Activated naive CD8-positive, alpha-beta T cell treated with anti-CD3 and anti-CD28 coated beads, Interleukin-2, amount 50 U/mL, for 24 hours (primary cell): ENCODE data around the gene LRTM2.
"Not testable (repeated sequence)": the region's sequence is repeated elsewhere in the genome, so short reads cannot be mapped to it uniquely, and the experiment has no call there.

Source experiments
- ATAC-seq: fragments of 150-1000 bp; cut with Tn5 transposase; one replicate; pipeline ENCODE4 v1.10.0; 2021
- DNase-seq: peaks from one replicate; pipeline ENCODE4 v3.0.0; 2021
- H3K27ac Mint-ChIP-seq: one replicate; pipeline ENCODE4 v1.8.0; 2021; ENCODE audit warnings: mild to moderate bottlenecking, mixed read lengths
- H3K27me3 Mint-ChIP-seq: one replicate; pipeline ENCODE4 v1.8.0; 2021; ENCODE audit warnings: mixed read lengths
- H3K36me3 Mint-ChIP-seq: one replicate; pipeline ENCODE4 v1.8.0; 2021; ENCODE audit warnings: low read depth, mixed read lengths
- H3K4me1 Mint-ChIP-seq: one replicate; pipeline ENCODE4 v1.8.0; 2021; ENCODE audit warnings: mixed read lengths
- H3K4me3 Mint-ChIP-seq: one replicate; pipeline ENCODE4 v1.8.0; 2021; ENCODE audit warnings: mild to moderate bottlenecking, moderate library complexity, mixed read lengths
- H3K9me3 Mint-ChIP-seq: one replicate; pipeline ENCODE4 v1.8.0; 2021; ENCODE audit warnings: mixed read lengths

Gene LRTM2

GRCh38 chr12:1814266-1814665 lies 6.1 kb upstream of the LRTM2 start:
- H3K4me3 Mint-ChIP-seq: no peak overlapping the region
- no peaks in the 10 kb centered on the region for H3K9me3 Mint-ChIP-seq
- H3K27ac Mint-ChIP-seq: no peak overlapping the region
- H3K27me3 Mint-ChIP-seq: peaks cover 4% of the 10 kb centered on the region
- no peak for DNase-seq
- H3K4me1 Mint-ChIP-seq: peaks cover 13% of the 10 kb centered on the region
- ATAC-seq: no peak
- no peaks in the 10 kb centered on the region for H3K36me3 Mint-ChIP-seq

GRCh38 chr12:1815108-1815507 lies 5.3 kb upstream of the LRTM2 start:
- Mint-ChIP-seq H3K36me3 (no peaks in the 10 kb centered on the region), H3K9me3 (no peaks in the 10 kb centered on the region), H3K27ac (no peak overlapping the region), H3K27me3 (peaks cover 12% of the 10 kb centered on the region), H3K4me1 (peaks cover 12% of the 10 kb centered on the region), H3K4me3 (no peak overlapping the region)
- no peak for DNase-seq
- no peak for ATAC-seq

GRCh38 chr12:1815814-1816729 lies 4.3 kb upstream of the LRTM2 start:
- H3K27ac Mint-ChIP-seq: no peak overlapping the region
- no peaks in the 10 kb centered on the region for H3K9me3 Mint-ChIP-seq
- H3K4me1 Mint-ChIP-seq: peaks cover 12% of the 10 kb centered on the region
- no peak overlapping the region for H3K4me3 Mint-ChIP-seq
- ATAC-seq (no peak), DNase-seq (no peak)
- H3K36me3 Mint-ChIP-seq: no peaks in the 10 kb centered on the region
- H3K27me3 Mint-ChIP-seq: peaks cover 20% of the 10 kb centered on the region

GRCh38 chr12:1816730-1817348 lies 3.5 kb upstream of the LRTM2 start:
- DNase-seq: no peak
- Mint-ChIP-seq H3K27ac (no peak overlapping the region), H3K9me3 (no peaks in the 10 kb centered on the region), H3K4me3 (no peak overlapping the region), H3K4me1 (peaks cover 12% of the 10 kb centered on the region), H3K27me3 (peaks cover 22% of the 10 kb centered on the region), H3K36me3 (no peaks in the 10 kb centered on the region)
- no peak for ATAC-seq

- H3K36me3 Mint-ChIP-seq, H3K9me3 Mint-ChIP-seq, DNase-seq, H3K4me3 Mint-ChIP-seq, H3K4me1 Mint-ChIP-seq, H3K27ac Mint-ChIP-seq, ATAC-seq: not testable (repeated sequence)
- peaks cover 22% of the 10 kb centered on the region for H3K27me3 Mint-ChIP-seq
These were observed 2.4 kb upstream of the LRTM2 start for GRCh38 chr12:1817928-1818327.

GRCh38 chr12:1819050-1819449 lies 1.3 kb upstream of the LRTM2 start:
- H3K4me3 Mint-ChIP-seq: no peak overlapping the region
- DNase-seq (no peak), ATAC-seq (no peak)
- H3K4me1 Mint-ChIP-seq: peaks cover 6% of the 10 kb centered on the region
- no peaks in the 10 kb centered on the region for H3K9me3 Mint-ChIP-seq
- peaks cover 22% of the 10 kb centered on the region for H3K27me3 Mint-ChIP-seq
- no peaks in the 10 kb centered on the region for H3K36me3 Mint-ChIP-seq
- H3K27ac Mint-ChIP-seq: no peak overlapping the region

GRCh38 chr12:1819571-1819970 lies 794 bp upstream of the LRTM2 start:
- Mint-ChIP-seq H3K36me3 (no peaks in the 10 kb centered on the region), H3K4me3 (no peak overlapping the region), H3K4me1 (peaks cover 6% of the 10 kb centered on the region), H3K27ac (no peak overlapping the region), H3K27me3 (peaks cover 22% of the 10 kb centered on the region), H3K9me3 (no peaks in the 10 kb centered on the region)
- no peak for ATAC-seq
- no peak for DNase-seq

- DNase-seq (no peak), ATAC-seq (no peak)
- Mint-ChIP-seq H3K4me3 (no peak overlapping the region), H3K4me1 (peaks cover 6% of the 10 kb centered on the region), H3K9me3 (no peaks in the 10 kb centered on the region), H3K27ac (no peak overlapping the region), H3K27me3 (peaks cover 22% of the 10 kb centered on the region), H3K36me3 (no peaks in the 10 kb centered on the region)
These were observed 529 bp downstream of the LRTM2 start for GRCh38 chr12:1820896-1821291.

- Mint-ChIP-seq H3K9me3 (no peaks in the 10 kb centered on the region), H3K36me3 (no peaks in the 10 kb centered on the region), H3K4me3 (no peak overlapping the region), H3K4me1 (peaks cover 6% of the 10 kb centered on the region), H3K27me3 (peaks cover 22% of the 10 kb centered on the region), H3K27ac (no peak overlapping the region)
- ATAC-seq (no peak), DNase-seq (no peak)
These were observed 1.4 kb downstream of the LRTM2 start for GRCh38 chr12:1821805-1822204.

- Mint-ChIP-seq H3K36me3 (no peaks in the 10 kb centered on the region), H3K4me3 (no peak overlapping the region), H3K27me3 (peaks cover 22% of the 10 kb centered on the region), H3K4me1 (peaks cover 6% of the 10 kb centered on the region), H3K9me3 (no peaks in the 10 kb centered on the region), H3K27ac (no peak overlapping the region)
- no peak for DNase-seq
- ATAC-seq: no peak
These were observed 2.3 kb downstream of the LRTM2 start for GRCh38 chr12:1822699-1823098.

GRCh38 chr12:1823237-1823636 lies 2.9 kb downstream of the LRTM2 start:
- DNase-seq: no peak
- no peak for ATAC-seq
- peaks cover 22% of the 10 kb centered on the region for H3K27me3 Mint-ChIP-seq
- no peak overlapping the region for H3K27ac Mint-ChIP-seq
- H3K36me3 Mint-ChIP-seq: no peaks in the 10 kb centered on the region
- no peaks in the 10 kb centered on the region for H3K9me3 Mint-ChIP-seq
- no peak overlapping the region for H3K4me3 Mint-ChIP-seq
- peaks cover 6% of the 10 kb centered on the region for H3K4me1 Mint-ChIP-seq

GRCh38 chr12:1825382-1826102 lies 5.2 kb downstream of the LRTM2 start:
- ATAC-seq (no peak), DNase-seq (no peak)
- H3K27ac Mint-ChIP-seq: no peak overlapping the region
- no peaks in the 10 kb centered on the region for H3K4me1 Mint-ChIP-seq
- no peaks in the 10 kb centered on the region for H3K9me3 Mint-ChIP-seq
- H3K36me3 Mint-ChIP-seq: no peaks in the 10 kb centered on the region
- peaks cover 13% of the 10 kb centered on the region for H3K27me3 Mint-ChIP-seq
- H3K4me3 Mint-ChIP-seq: no peak overlapping the region

GRCh38 chr12:1826401-1826800 lies 6.0 kb downstream of the LRTM2 start:
- DNase-seq: no peak
- Mint-ChIP-seq H3K27ac (no peak overlapping the region), H3K9me3 (no peaks in the 10 kb centered on the region), H3K4me3 (no peak overlapping the region), H3K36me3 (no peaks in the 10 kb centered on the region), H3K27me3 (peaks cover 14% of the 10 kb centered on the region), H3K4me1 (peaks cover 2% of the 10 kb centered on the region)
- ATAC-seq: no peak

GRCh38 chr12:1826867-1827705 lies 6.7 kb downstream of the LRTM2 start:
- Mint-ChIP-seq H3K4me1 (peaks cover 2% of the 10 kb centered on the region), H3K36me3 (no peaks in the 10 kb centered on the region), H3K27ac (no peak overlapping the region), H3K27me3 (peaks cover 19% of the 10 kb centered on the region), H3K4me3 (no peak overlapping the region), H3K9me3 (no peaks in the 10 kb centered on the region)
- no peak for DNase-seq
- ATAC-seq: no peak
